H9 (cell line): Measurements from ENCODE around the gene IGSF22. TPM values are rescaled to one million over a fixed set of nuclear protein-coding genes. Genes with fewer than 3 reads are reported as not detected.

Experiments
- DNase-seq: peaks from one replicate; pipeline ENCODE4 v3.0.0-alpha.2; 2017
- H2AFZ ChIP-seq: one replicate; pipeline ENCODE4 v1.6.1; 2013; ENCODE audit warnings: mild to moderate bottlenecking, low read length, control low read depth, moderate library complexity
- H2AK5ac ChIP-seq: 2 replicates; pipeline ENCODE4 v1.6.1; 2013; ENCODE audit warnings: low read length, control low read depth, mixed read lengths; ENCODE audit not compliant: insufficient read length
- H2BK120ac ChIP-seq: one replicate; pipeline ENCODE4 v1.6.1; 2013; ENCODE audit warnings: low read depth, mild to moderate bottlenecking, low read length, control low read depth, inconsistent platforms; ENCODE audit not compliant: poor library complexity, severe bottlenecking
- H2BK12ac ChIP-seq: 2 replicates; pipeline ENCODE4 v1.6.1; 2013; ENCODE audit warnings: low read length, control low read depth, mixed read lengths, low read depth; ENCODE audit not compliant: insufficient read length
- H2BK15ac ChIP-seq: 2 replicates; pipeline ENCODE4 v1.6.1; 2013; ENCODE audit warnings: low read depth, low read length, control low read depth
- H2BK20ac ChIP-seq: one replicate; pipeline ENCODE4 v1.6.1; 2013; ENCODE audit warnings: low read depth, mild to moderate bottlenecking, low read length, control low read depth, inconsistent platforms; ENCODE audit not compliant: poor library complexity, severe bottlenecking
- H2BK5ac ChIP-seq: 2 replicates; pipeline ENCODE4 v1.6.1; 2013; ENCODE audit warnings: low read length, control low read depth, mixed read lengths; ENCODE audit not compliant: insufficient read length
- H3K14ac ChIP-seq: 2 replicates; pipeline ENCODE4 v1.6.1; 2013; ENCODE audit warnings: low read length, control low read depth; ENCODE audit not compliant: insufficient read depth
- H3K18ac ChIP-seq: 2 replicates; pipeline ENCODE4 v1.6.1; 2013; ENCODE audit warnings: low read depth, mild to moderate bottlenecking, mixed read lengths, low read length, control low read depth; ENCODE audit not compliant: insufficient read length
- H3K23ac ChIP-seq: 2 replicates; pipeline ENCODE4 v1.6.1; 2013; ENCODE audit warnings: low read length, control low read depth, mixed read lengths, low read depth; ENCODE audit not compliant: insufficient read length
- H3K23me2 ChIP-seq: 2 replicates; pipeline ENCODE4 v1.6.1; 2013; ENCODE audit warnings: low read depth, mild to moderate bottlenecking, mixed read lengths, low read length, control low read depth; ENCODE audit not compliant: insufficient read length, poor library complexity, severe bottlenecking
- H3K27ac ChIP-seq: 2 replicates; pipeline ENCODE4 v1.5.1; 2013; ENCODE audit warnings: low read length, control low read depth, mixed read lengths, low read depth; ENCODE audit not compliant: insufficient read length
- H3K27me3 ChIP-seq: 2 replicates; pipeline ENCODE4 v1.6.1; 2013; ENCODE audit warnings: low read length, control low read depth, inconsistent platforms; ENCODE audit not compliant: insufficient read depth
- H3K4ac ChIP-seq: 2 replicates; pipeline ENCODE4 v1.6.1; 2013; ENCODE audit warnings: low read depth, mild to moderate bottlenecking, control low read depth, inconsistent platforms, low read length, moderate library complexity
- H3K4me1 ChIP-seq: 2 replicates; pipeline ENCODE4 v1.6.1; 2013; ENCODE audit warnings: low read length, control low read depth, inconsistent platforms; ENCODE audit not compliant: insufficient read depth
- H3K4me2 ChIP-seq: 2 replicates; pipeline ENCODE4 v1.6.1; 2013; ENCODE audit warnings: low read length, control low read depth, mixed read lengths; ENCODE audit not compliant: insufficient read length, insufficient read depth
- H3K56ac ChIP-seq: 2 replicates; pipeline ENCODE4 v1.6.1; 2013; ENCODE audit warnings: low read depth, mild to moderate bottlenecking, mixed read lengths, low read length, control low read depth; ENCODE audit not compliant: insufficient read length
- H3K79me1 ChIP-seq: 2 replicates; pipeline ENCODE4 v1.6.1; 2013; ENCODE audit warnings: low read depth, mild to moderate bottlenecking, moderate library complexity, low read length, control low read depth, inconsistent platforms; ENCODE audit not compliant: insufficient read depth, poor library complexity, severe bottlenecking
- H3K79me2 ChIP-seq: 2 replicates; pipeline ENCODE4 v1.6.1; 2013; ENCODE audit warnings: low read length, control low read depth, inconsistent platforms; ENCODE audit not compliant: insufficient read depth
- H3K9ac ChIP-seq: 2 replicates; pipeline ENCODE4 v1.6.1; 2013; ENCODE audit warnings: low read length, control low read depth, mixed read lengths; ENCODE audit not compliant: insufficient read length; ENCODE audit errors: extremely low read depth
- H3K9me3 ChIP-seq: one replicate; pipeline ENCODE4 v1.6.1; 2013; ENCODE audit warnings: low read depth, low read length, inconsistent platforms; ENCODE audit not compliant: control insufficient read depth
- H3T11ph ChIP-seq: one replicate; pipeline ENCODE4 v1.6.1; 2013; ENCODE audit warnings: mild to moderate bottlenecking, low read length, control low read depth, inconsistent platforms
- H4K20me1 ChIP-seq: one replicate; pipeline ENCODE4 v1.6.1; 2013; ENCODE audit not compliant: control insufficient read depth, insufficient read length, insufficient read depth
- H4K5ac ChIP-seq: 2 replicates; pipeline ENCODE4 v1.6.1; 2013; ENCODE audit warnings: low read depth, mild to moderate bottlenecking, mixed read lengths, low read length, control low read depth; ENCODE audit not compliant: insufficient read length
- H4K8ac ChIP-seq: replicated peaks from 2 replicates; pipeline ENCODE4 v1.6.1; 2013; ENCODE audit warnings: low read length, control low read depth, mixed read lengths, low read depth; ENCODE audit not compliant: insufficient read length
- H4K91ac ChIP-seq: 2 replicates; pipeline ENCODE4 v1.6.1; 2013; ENCODE audit warnings: low read depth, mild to moderate bottlenecking, moderate library complexity, mixed read lengths, low read length, control low read depth; ENCODE audit not compliant: insufficient read length
- H3K27ac Mint-ChIP-seq, 3 experiments: 2 replicates in 2 of 3; 3 replicates in 1 of 3; pipeline ENCODE4 v1.8.0; 2020 to 2021; ENCODE audit warnings: mixed read lengths in 3 of 3, mild to moderate bottlenecking in 1 of 3, moderate library complexity in 1 of 3
- H3K27me3 Mint-ChIP-seq: 2 replicates; pipeline ENCODE4 v1.8.0; 2021; ENCODE audit warnings: low read depth, mild to moderate bottlenecking, moderate library complexity, mixed read lengths
- H3K36me3 Mint-ChIP-seq, 3 experiments: 2 replicates in 2 of 3; 3 replicates in 1 of 3; pipeline ENCODE4 v1.8.0; 2020 to 2021; ENCODE audit warnings: low read depth in 3 of 3, mixed read lengths in 3 of 3; ENCODE audit not compliant: insufficient read depth in 1 of 3
- H3K4me1 Mint-ChIP-seq, 2 experiments: 2 replicates each; pipeline ENCODE4 v1.8.0; 2020; ENCODE audit warnings: mixed read lengths in 2 of 2
- H3K4me3 Mint-ChIP-seq, 2 experiments: 2 replicates in 1 of 2; 3 replicates in 1 of 2; pipeline ENCODE4 v1.8.0; 2020 to 2021; ENCODE audit warnings: mild to moderate bottlenecking in 2 of 2, mixed read lengths in 2 of 2, moderate library complexity in 1 of 2
- H3K9me3 Mint-ChIP-seq, 2 experiments: 2 replicates in 1 of 2; 3 replicates in 1 of 2; pipeline ENCODE4 v1.8.0; 2020; ENCODE audit warnings: mild to moderate bottlenecking in 2 of 2, mixed read lengths in 2 of 2, moderate library complexity in 1 of 2
- WGBS: extraction: QIAGEN DNeasy Blood & Tissue Kit; methylation state at CpG from one replicate; pipeline ENCODE4 v1.1.7; 2013; ENCODE audit warnings: missing lambda C conversion rate, low lambda C conversion rate, mixed read lengths; ENCODE audit not compliant: insufficient read length; ENCODE audit errors: extremely low coverage; 5-methylcytosine and 5-hydroxymethylcytosine counted together
- total RNA-seq: library from RNA; stranded (reverse); gene quantifications from 2 replicates; pipeline ENCODE4 v1.2.1, GENCODE V29; 2021
- TF ChIP-seq, protein P1 (sequence below): fragments of 200-600 bp; sonication (generic); conservative IDR thresholded peaks from 3 replicates; pipeline ENCODE4 v1.8.0; 2021; ENCODE audit warnings: antibody characterized with exemption, mild to moderate bottlenecking

The IGSF22 gene
- total RNA-seq, 1 experiment from 2014 or later, result 0.35 TPM

- H4K91ac ChIP-seq, result no peak overlapping the region
- H3K9me3 Mint-ChIP-seq, result no peaks in the 10 kb centered on the region
- no peak overlapping the region for H2BK15ac ChIP-seq
- no peaks in the 10 kb centered on the region for H3K79me1 ChIP-seq
- H3K56ac ChIP-seq, result no peak overlapping the region
- H3K4me1 ChIP-seq, result no peaks in the 10 kb centered on the region
- H3K23ac ChIP-seq, result no peak overlapping the region
- H2BK5ac ChIP-seq, result no peak overlapping the region
- no peak overlapping the region for H4K5ac ChIP-seq
- H3K79me2 ChIP-seq, result no peaks in the 10 kb centered on the region
- peaks cover 59% of the 10 kb centered on the region for H3K27me3 Mint-ChIP-seq
- WGBS, result no CpG with 5 or more reads among the region's 7 CpGs
- H4K8ac ChIP-seq, result no peak overlapping the region
- no peak overlapping the region for H2BK120ac ChIP-seq
- H2AK5ac ChIP-seq, result no peak overlapping the region
- no peak overlapping the region for H2BK12ac ChIP-seq
- H3K27me3 ChIP-seq, result peaks cover 3% of the 10 kb centered on the region; the same call in 1 of the 2 replicates
- peaks cover under 1 to 5% of the 10 kb centered on the region in 2 experiments for H3K4me1 Mint-ChIP-seq
- no peak overlapping the region for H3T11ph ChIP-seq
- DNase-seq, result no peak
- H3K14ac ChIP-seq, result no peak overlapping the region
- H2AFZ ChIP-seq, result no peak overlapping the region
- H3K4me2 ChIP-seq, result no peak overlapping the region
- H3K9ac ChIP-seq, result no peak overlapping the region
- no peak overlapping the region for H3K27ac ChIP-seq
- H3K23me2 ChIP-seq, result no peaks in the 10 kb centered on the region
- H3K36me3 Mint-ChIP-seq, result no peaks in the 10 kb centered on the region
- no peaks in the 10 kb centered on the region for H3K9me3 ChIP-seq
- H3K18ac ChIP-seq, result no peak overlapping the region
- H3K4ac ChIP-seq, result no peak overlapping the region
- TF ChIP-seq, protein P1, sequence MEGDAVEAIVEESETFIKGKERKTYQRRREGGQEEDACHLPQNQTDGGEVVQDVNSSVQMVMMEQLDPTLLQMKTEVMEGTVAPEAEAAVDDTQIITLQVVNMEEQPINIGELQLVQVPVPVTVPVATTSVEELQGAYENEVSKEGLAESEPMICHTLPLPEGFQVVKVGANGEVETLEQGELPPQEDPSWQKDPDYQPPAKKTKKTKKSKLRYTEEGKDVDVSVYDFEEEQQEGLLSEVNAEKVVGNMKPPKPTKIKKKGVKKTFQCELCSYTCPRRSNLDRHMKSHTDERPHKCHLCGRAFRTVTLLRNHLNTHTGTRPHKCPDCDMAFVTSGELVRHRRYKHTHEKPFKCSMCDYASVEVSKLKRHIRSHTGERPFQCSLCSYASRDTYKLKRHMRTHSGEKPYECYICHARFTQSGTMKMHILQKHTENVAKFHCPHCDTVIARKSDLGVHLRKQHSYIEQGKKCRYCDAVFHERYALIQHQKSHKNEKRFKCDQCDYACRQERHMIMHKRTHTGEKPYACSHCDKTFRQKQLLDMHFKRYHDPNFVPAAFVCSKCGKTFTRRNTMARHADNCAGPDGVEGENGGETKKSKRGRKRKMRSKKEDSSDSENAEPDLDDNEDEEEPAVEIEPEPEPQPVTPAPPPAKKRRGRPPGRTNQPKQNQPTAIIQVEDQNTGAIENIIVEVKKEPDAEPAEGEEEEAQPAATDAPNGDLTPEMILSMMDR, result no peak
- no peak overlapping the region for H3K4me3 Mint-ChIP-seq
- no peaks in the 10 kb centered on the region for H4K20me1 ChIP-seq
- no peak overlapping the region for H3K27ac Mint-ChIP-seq
- no peak overlapping the region for H2BK20ac ChIP-seq
Observed at GRCh38 chr11:18715476-18715875, 10.5 kb downstream of the IGSF22 start.
